ENCODE data around the gene NSFL1C. TPM values are rescaled to one million over a fixed set of nuclear protein-coding genes. Genes with fewer than 3 reads are reported as not detected.

NSFL1C gene
- total RNA-seq, 5 donors from 2014 or later (not counting 1 experiment from before 2014, with no cell fraction given) = 56.7 to 68.7 (median 65.8) TPM

DNA sequence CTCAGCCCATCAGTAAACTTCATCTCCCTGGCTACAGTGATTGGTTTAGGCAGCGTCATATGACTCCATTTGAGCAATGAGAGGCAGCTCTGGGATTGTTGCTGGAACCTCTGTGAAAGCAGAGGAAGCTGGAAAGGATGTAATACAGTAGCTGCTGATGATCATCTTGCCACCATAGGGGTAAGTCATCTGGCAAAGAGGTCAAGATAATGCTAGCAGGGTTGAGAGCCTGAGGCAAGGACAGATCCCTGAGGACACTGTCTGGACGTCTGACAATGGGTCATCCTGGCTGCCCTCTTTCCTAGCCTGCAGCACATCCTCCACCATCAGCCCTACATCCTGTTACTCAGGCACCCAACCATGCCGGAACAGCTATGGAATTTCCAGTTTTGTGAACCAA, 48.3 kb downstream of the NSFL1C start:
- Mint-ChIP-seq H3K4me1 (peaks cover 4 to 8% (median 5%) of the 10 kb centered on the region in 3 donors), H3K4me3 (no peak overlapping the region), H3K36me3 (peaks cover 7% of the 10 kb centered on the region), H3K27me3 (peaks cover 3 to 10% of the 10 kb centered on the region in 2 donors), H3K9me3 (peaks cover 13 to 25% (median 23%) of the 10 kb centered on the region in 3 donors), H3K27ac (no peak overlapping the region)
- Histone ChIP-seq H3K27ac (ENCODE audit: low read length) (no peak overlapping the region), H3K4me1 (ENCODE audit: control insufficient read depth in 1 of 2, extremely low read depth in 1 of 2, insufficient read depth in 2 of 2, low read length in 2 of 2) (peaks cover 0 to 4% of the 10 kb centered on the region in 2 experiments), H3K9me3 (peaks cover 5% of the 10 kb centered on the region), H3K4me3 (ENCODE audit: control insufficient read depth in 1 of 2, extremely low read depth in 1 of 2, low read length in 1 of 2) (no peak overlapping the region), H3K36me3 (ENCODE audit: control insufficient read depth in 2 of 2, extremely low read depth in 1 of 2, insufficient read depth in 1 of 2, low read length in 1 of 2) (no peaks in the 10 kb centered on the region), H3K27me3 (replicated peaks in 1 of 2; ENCODE audit: control insufficient read depth in 2 of 2, extremely low read depth in 1 of 2, insufficient read depth in 2 of 2, low read length in 1 of 2) (peaks cover 0 to 15% of the 10 kb centered on the region in 2 experiments)
- POLR2A ChIA-PET = no interaction called here
- ATAC-seq (replicated peaks in 1 of 4) = no peak
- no peak for DNase-seq
- CTCF ChIA-PET = no interaction called here
- no CpG with 5 or more reads among the region's 3 CpGs for WGBS (ENCODE audit: insufficient coverage)

GRCh38 chr20:1417790-1418189, 48.9 kb downstream of the NSFL1C start:
- DNase-seq (no peak), ATAC-seq (replicated peaks in 1 of 4) (no peak)
- ChIA-PET POLR2A (no interaction called here), CTCF (no interaction called here)
- Histone ChIP-seq H3K27ac (ENCODE audit: low read length) (no peak overlapping the region), H3K4me3 (ENCODE audit: control insufficient read depth in 1 of 2, extremely low read depth in 1 of 2, low read length in 1 of 2) (no peak overlapping the region), H3K4me1 (ENCODE audit: control insufficient read depth in 1 of 2, extremely low read depth in 1 of 2, insufficient read depth in 2 of 2, low read length in 2 of 2) (peaks cover 0 to 4% of the 10 kb centered on the region in 2 experiments), H3K27me3 (replicated peaks in 1 of 2; ENCODE audit: control insufficient read depth in 2 of 2, extremely low read depth in 1 of 2, insufficient read depth in 2 of 2, low read length in 1 of 2) (peaks cover 0 to 15% of the 10 kb centered on the region in 2 experiments), H3K9me3 (peaks cover 5% of the 10 kb centered on the region), H3K36me3 (ENCODE audit: control insufficient read depth in 2 of 2, extremely low read depth in 1 of 2, insufficient read depth in 1 of 2, low read length in 1 of 2) (no peaks in the 10 kb centered on the region)
- peaks cover 13 to 25% (median 23%) of the 10 kb centered on the region in 3 donors for H3K9me3 Mint-ChIP-seq
- H3K36me3 Mint-ChIP-seq = peaks cover 7% of the 10 kb centered on the region
- peaks cover 3 to 9% of the 10 kb centered on the region in 2 donors for H3K27me3 Mint-ChIP-seq
- H3K27ac Mint-ChIP-seq = no peak overlapping the region
- H3K4me1 Mint-ChIP-seq = peaks cover 2 to 4% (median 2%) of the 10 kb centered on the region in 3 donors
- no peak overlapping the region for H3K4me3 Mint-ChIP-seq

GRCh38 chr20:1417273-1417672, 49.4 kb downstream of the NSFL1C start:
- peaks cover 7% of the 10 kb centered on the region for H3K36me3 Mint-ChIP-seq
- Histone ChIP-seq H3K27ac (ENCODE audit: low read length) (no peak overlapping the region), H3K4me1 (ENCODE audit: control insufficient read depth in 1 of 2, extremely low read depth in 1 of 2, insufficient read depth in 2 of 2, low read length in 2 of 2) (no peaks in the 10 kb centered on the region), H3K36me3 (ENCODE audit: control insufficient read depth in 2 of 2, extremely low read depth in 1 of 2, insufficient read depth in 1 of 2, low read length in 1 of 2) (no peaks in the 10 kb centered on the region), H3K27me3 (replicated peaks in 1 of 2; ENCODE audit: control insufficient read depth in 2 of 2, extremely low read depth in 1 of 2, insufficient read depth in 2 of 2, low read length in 1 of 2) (peaks cover 0 to 15% of the 10 kb centered on the region in 2 experiments), H3K9me3 (peaks cover 5% of the 10 kb centered on the region), H3K4me3 (ENCODE audit: control insufficient read depth in 1 of 2, extremely low read depth in 1 of 2, low read length in 1 of 2) (no peak overlapping the region)
- H3K4me1 Mint-ChIP-seq = no peaks in the 10 kb centered on the region
- CTCF ChIA-PET = no interaction called here
- H3K9me3 Mint-ChIP-seq = peaks cover 13 to 25% (median 23%) of the 10 kb centered on the region in 3 donors
- H3K27ac Mint-ChIP-seq = no peak overlapping the region
- POLR2A ChIA-PET = no interaction called here
- no peak overlapping the region for H3K4me3 Mint-ChIP-seq
- ATAC-seq (replicated peaks in 1 of 4) (no peak), DNase-seq (no peak)
- H3K27me3 Mint-ChIP-seq = peaks cover 3 to 9% of the 10 kb centered on the region in 2 donors
- 86% methylated on average over 5 of the region's 5 CpGs for WGBS (ENCODE audit: insufficient coverage)

DNA sequence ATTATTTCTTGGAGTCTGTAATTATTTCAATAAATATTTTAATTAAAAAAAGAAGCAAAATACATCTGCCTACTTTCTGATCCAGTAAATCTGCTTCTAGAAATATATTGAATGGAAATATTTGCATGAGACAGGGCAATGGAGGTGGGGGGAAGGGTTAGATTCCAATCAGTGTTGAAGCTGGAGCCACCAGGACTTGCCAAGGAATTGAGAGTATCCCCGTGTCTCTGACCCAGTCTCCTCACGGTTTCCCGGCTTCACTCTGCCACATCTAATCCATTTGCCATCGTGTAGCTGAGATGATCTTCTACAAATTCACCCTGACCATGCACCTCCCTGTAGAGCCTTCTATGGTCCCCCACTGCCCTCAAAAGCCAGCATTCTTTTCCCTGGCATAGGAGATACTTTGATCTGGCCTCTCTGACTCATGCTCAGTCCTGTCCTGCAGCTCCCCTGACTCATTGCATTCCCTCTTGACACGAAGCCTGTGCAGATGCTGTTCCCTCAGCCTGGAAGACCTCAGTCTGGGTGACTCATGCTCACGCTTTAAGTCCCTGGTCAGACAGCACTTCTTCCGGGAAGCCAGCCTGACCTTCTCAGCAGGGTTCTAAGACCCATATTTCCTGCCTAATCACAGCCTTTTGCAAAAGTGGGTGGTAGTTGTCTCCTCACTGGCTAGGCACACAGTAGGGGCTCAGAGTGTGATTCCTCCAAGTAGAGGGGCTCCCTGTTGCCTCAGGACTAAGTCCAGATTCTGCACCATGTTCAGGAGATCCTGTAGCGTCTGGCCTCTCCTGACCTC, 50.8 kb downstream of the NSFL1C start:
- Mint-ChIP-seq H3K27me3 (peaks cover 3 to 12% of the 10 kb centered on the region in 2 donors), H3K9me3 (peaks cover 9 to 20% (median 18%) of the 10 kb centered on the region in 3 donors), H3K36me3 (peaks cover 5% of the 10 kb centered on the region), H3K27ac (no peak overlapping the region), H3K4me1 (no peaks in the 10 kb centered on the region), H3K4me3 (no peak overlapping the region)
- CTCF ChIA-PET = no interaction called here
- Histone ChIP-seq H3K27ac (ENCODE audit: low read length) (no peak overlapping the region), H3K4me1 (ENCODE audit: control insufficient read depth in 1 of 2, extremely low read depth in 1 of 2, insufficient read depth in 2 of 2, low read length in 2 of 2) (no peaks in the 10 kb centered on the region), H3K36me3 (ENCODE audit: control insufficient read depth in 2 of 2, extremely low read depth in 1 of 2, insufficient read depth in 1 of 2, low read length in 1 of 2) (no peaks in the 10 kb centered on the region), H3K4me3 (ENCODE audit: control insufficient read depth in 1 of 2, extremely low read depth in 1 of 2, low read length in 1 of 2) (no peak overlapping the region), H3K27me3 (replicated peaks in 1 of 2; ENCODE audit: control insufficient read depth in 2 of 2, extremely low read depth in 1 of 2, insufficient read depth in 2 of 2, low read length in 1 of 2) (peaks cover 0 to 15% of the 10 kb centered on the region in 2 experiments), H3K9me3 (peaks cover 3% of the 10 kb centered on the region)
- POLR2A ChIA-PET = no interaction called here
- no peak for ATAC-seq (replicated peaks in 1 of 4)
- WGBS (ENCODE audit: insufficient coverage) = 88% methylated on average over 5 of the region's 8 CpGs
- DNase-seq = no peak

GRCh38 chr20:1414982-1415381, 51.7 kb downstream of the NSFL1C start:
- Histone ChIP-seq H3K4me1 (ENCODE audit: control insufficient read depth in 1 of 2, extremely low read depth in 1 of 2, insufficient read depth in 2 of 2, low read length in 2 of 2) (no peaks in the 10 kb centered on the region), H3K4me3 (ENCODE audit: control insufficient read depth in 1 of 2, extremely low read depth in 1 of 2, low read length in 1 of 2) (no peak overlapping the region), H3K36me3 (ENCODE audit: control insufficient read depth in 2 of 2, extremely low read depth in 1 of 2, insufficient read depth in 1 of 2, low read length in 1 of 2) (no peaks in the 10 kb centered on the region), H3K9me3 (peaks cover 3% of the 10 kb centered on the region), H3K27me3 (replicated peaks in 1 of 2; ENCODE audit: control insufficient read depth in 2 of 2, extremely low read depth in 1 of 2, insufficient read depth in 2 of 2, low read length in 1 of 2) (peaks cover 0 to 15% of the 10 kb centered on the region in 2 experiments), H3K27ac (ENCODE audit: low read length) (no peak overlapping the region)
- ChIA-PET POLR2A (no interaction called here), CTCF (no interaction called here)
- H3K4me3 Mint-ChIP-seq = no peak overlapping the region
- H3K36me3 Mint-ChIP-seq = no peaks in the 10 kb centered on the region
- DNase-seq (no peak), ATAC-seq (replicated peaks in 1 of 4) (no peak)
- H3K9me3 Mint-ChIP-seq = peaks cover 5 to 12% (median 11%) of the 10 kb centered on the region in 3 donors
- no CpG with 5 or more reads among the region's 4 CpGs for WGBS (ENCODE audit: insufficient coverage)
- H3K4me1 Mint-ChIP-seq = no peaks in the 10 kb centered on the region
- no peak overlapping the region for H3K27ac Mint-ChIP-seq
- H3K27me3 Mint-ChIP-seq = peaks cover 3 to 16% of the 10 kb centered on the region in 2 donors

DNA sequence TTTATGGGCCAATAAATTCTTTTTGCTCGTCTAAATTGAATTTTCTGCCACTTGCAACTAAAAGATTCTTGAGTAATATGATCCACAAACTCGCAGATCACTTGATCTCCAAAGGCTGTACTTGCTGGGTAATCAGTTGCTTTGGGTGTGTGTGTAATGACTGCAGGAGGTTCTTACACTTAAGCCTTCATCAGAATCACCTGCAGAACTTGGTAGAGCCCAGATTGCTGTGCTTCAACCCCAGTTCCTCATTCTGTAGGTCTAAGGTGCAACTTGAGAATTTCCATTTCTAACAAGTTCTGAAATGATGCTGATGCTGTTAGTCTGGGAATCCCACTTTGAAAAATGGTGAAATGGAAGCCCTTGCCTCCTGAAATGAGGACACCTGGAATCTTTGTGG, 60.8 kb downstream of the NSFL1C start:
- H3K27me3 Mint-ChIP-seq = peaks cover 7 to 14% of the 10 kb centered on the region in 2 donors
- no peak overlapping the region for H3K27ac Mint-ChIP-seq
- ChIA-PET CTCF (no interaction called here), POLR2A (no interaction called here)
- peaks cover 0 to 7% of the 10 kb centered on the region in 2 experiments for H3K4me1 ChIP-seq (ENCODE audit: control insufficient read depth in 1 of 2, extremely low read depth in 1 of 2, insufficient read depth in 2 of 2, low read length in 2 of 2)
- H3K27ac ChIP-seq (ENCODE audit: low read length) = no peak overlapping the region
- H3K36me3 ChIP-seq (ENCODE audit: control insufficient read depth in 2 of 2, extremely low read depth in 1 of 2, insufficient read depth in 1 of 2, low read length in 1 of 2) = no peaks in the 10 kb centered on the region
- H3K9me3 Mint-ChIP-seq = peaks cover 0 to 7% (median 0%) of the 10 kb centered on the region in 3 donors
- no peaks in the 10 kb centered on the region for H3K9me3 ChIP-seq
- DNase-seq (no peak), ATAC-seq (replicated peaks in 1 of 4) (no peak)
- H3K4me3 ChIP-seq (ENCODE audit: control insufficient read depth in 1 of 2, extremely low read depth in 1 of 2, low read length in 1 of 2) = no peak overlapping the region
- H3K4me3 Mint-ChIP-seq = no peak overlapping the region
- no peaks in the 10 kb centered on the region for H3K36me3 Mint-ChIP-seq
- peaks cover 10 to 18% (median 15%) of the 10 kb centered on the region in 3 donors for H3K4me1 Mint-ChIP-seq
- WGBS (ENCODE audit: insufficient coverage) = no CpG with 5 or more reads among the region's 2 CpGs
- H3K27me3 ChIP-seq (replicated peaks in 1 of 2; ENCODE audit: control insufficient read depth in 2 of 2, extremely low read depth in 1 of 2, insufficient read depth in 2 of 2, low read length in 1 of 2) = peaks cover 0 to 9% of the 10 kb centered on the region in 2 experiments

All from T-cell (primary cell).